Activated naive CD8-positive, alpha-beta T cell treated with anti-CD3 and anti-CD28 coated beads for 36 hours (primary cell): ENCODE measurements around the gene MICAL2. TPM values are rescaled to one million over a fixed set of nuclear protein-coding genes. Genes with fewer than 3 reads are reported as not detected.
A peak's percentile ranks its signal among the peaks of the same experiment; 100 is the strongest.

ENCODE experiments used
- DNase-seq: peaks from one replicate; pipeline ENCODE4 v3.0.0; 2021
- H3K27ac Mint-ChIP-seq: one replicate; pipeline ENCODE4 v1.8.0; 2022; ENCODE audit warnings: mild to moderate bottlenecking, moderate library complexity, mixed read lengths
- H3K27me3 Mint-ChIP-seq: one replicate; pipeline ENCODE4 v1.8.0; 2022; ENCODE audit warnings: mild to moderate bottlenecking, mixed read lengths
- H3K36me3 Mint-ChIP-seq: one replicate; pipeline ENCODE4 v1.8.0; 2021; ENCODE audit warnings: mild to moderate bottlenecking, mixed read lengths
- H3K4me1 Mint-ChIP-seq: one replicate; pipeline ENCODE4 v1.8.0; 2021; ENCODE audit warnings: mixed read lengths
- H3K4me3 Mint-ChIP-seq: one replicate; pipeline ENCODE4 v1.8.0; 2022; ENCODE audit warnings: mild to moderate bottlenecking, moderate library complexity, mixed read lengths
- H3K9me3 Mint-ChIP-seq: one replicate; pipeline ENCODE4 v1.8.0; 2022; ENCODE audit warnings: mixed read lengths
- total RNA-seq, 2 experiments: library from RNA; stranded (reverse); gene quantifications; one replicate each; pipeline ENCODE4 v1.2.3, GENCODE V29; 2021

Gene MICAL2
- total RNA-seq, 2 experiments from 2014 or later = 54.4 to 59.7 TPM

GRCh38 chr11:12074529-12075195, 35.7 kb upstream of the MICAL2 start:
- Mint-ChIP-seq H3K36me3 (no peaks in the 10 kb centered on the region), H3K4me1 (no peaks in the 10 kb centered on the region), H3K27ac (no peak overlapping the region), H3K4me3 (no peak overlapping the region), H3K27me3 (no peaks in the 10 kb centered on the region), H3K9me3 (no peaks in the 10 kb centered on the region)
- no peak for DNase-seq

- H3K4me1 Mint-ChIP-seq = peaks cover 3% of the 10 kb centered on the region
- no peaks in the 10 kb centered on the region for H3K36me3 Mint-ChIP-seq
- no peak overlapping the region for H3K4me3 Mint-ChIP-seq
- no peaks in the 10 kb centered on the region for H3K9me3 Mint-ChIP-seq
- no peak for DNase-seq
- H3K27ac Mint-ChIP-seq = no peak overlapping the region
- H3K27me3 Mint-ChIP-seq = no peaks in the 10 kb centered on the region
These were observed 35.1 kb upstream of the MICAL2 start for GRCh38 chr11:12075291-12075690.

- no peaks in the 10 kb centered on the region for H3K9me3 Mint-ChIP-seq
- no peak overlapping the region for H3K27ac Mint-ChIP-seq
- peaks cover 3% of the 10 kb centered on the region for H3K4me1 Mint-ChIP-seq
- no peaks in the 10 kb centered on the region for H3K27me3 Mint-ChIP-seq
- no peaks in the 10 kb centered on the region for H3K36me3 Mint-ChIP-seq
- no peak overlapping the region for H3K4me3 Mint-ChIP-seq
- DNase-seq = no peak
These were observed 34.3 kb upstream of the MICAL2 start for GRCh38 chr11:12075822-12076821.

GRCh38 chr11:12076840-12077534, 33.4 kb upstream of the MICAL2 start:
- no peaks in the 10 kb centered on the region for H3K9me3 Mint-ChIP-seq
- no peaks in the 10 kb centered on the region for H3K36me3 Mint-ChIP-seq
- H3K27me3 Mint-ChIP-seq = no peaks in the 10 kb centered on the region
- DNase-seq = no peak
- no peak overlapping the region for H3K27ac Mint-ChIP-seq
- H3K4me3 Mint-ChIP-seq = no peak overlapping the region
- H3K4me1 Mint-ChIP-seq = peaks cover 3% of the 10 kb centered on the region

- DNase-seq = no peak
- Mint-ChIP-seq H3K4me1 (peaks cover 3% of the 10 kb centered on the region), H3K27me3 (no peaks in the 10 kb centered on the region), H3K9me3 (no peaks in the 10 kb centered on the region), H3K36me3 (no peaks in the 10 kb centered on the region), H3K27ac (no peak overlapping the region), H3K4me3 (no peak overlapping the region)
These were observed 32.7 kb upstream of the MICAL2 start for GRCh38 chr11:12077535-12078280.

- H3K4me3 Mint-ChIP-seq = no peak overlapping the region
- H3K27ac Mint-ChIP-seq = no peak overlapping the region
- no peak for DNase-seq
- H3K27me3 Mint-ChIP-seq = no peaks in the 10 kb centered on the region
- no peaks in the 10 kb centered on the region for H3K36me3 Mint-ChIP-seq
- H3K9me3 Mint-ChIP-seq = no peaks in the 10 kb centered on the region
- peaks cover 7% of the 10 kb centered on the region for H3K4me1 Mint-ChIP-seq
These were observed 30.4 kb upstream of the MICAL2 start for GRCh38 chr11:12079726-12080556.

GRCh38 chr11:12083380-12083779, 27.0 kb upstream of the MICAL2 start:
- no peaks in the 10 kb centered on the region for H3K27me3 Mint-ChIP-seq
- peaks cover 29% of the 10 kb centered on the region for H3K4me1 Mint-ChIP-seq
- no peak overlapping the region for H3K27ac Mint-ChIP-seq
- H3K9me3 Mint-ChIP-seq = no peaks in the 10 kb centered on the region
- H3K36me3 Mint-ChIP-seq = no peaks in the 10 kb centered on the region
- H3K4me3 Mint-ChIP-seq = no peak overlapping the region
- no peak for DNase-seq

- H3K27ac Mint-ChIP-seq = no peak overlapping the region
- no peaks in the 10 kb centered on the region for H3K9me3 Mint-ChIP-seq
- H3K4me3 Mint-ChIP-seq = no peak overlapping the region
- H3K36me3 Mint-ChIP-seq = no peaks in the 10 kb centered on the region
- H3K27me3 Mint-ChIP-seq = no peaks in the 10 kb centered on the region
- peaks cover 33% of the 10 kb centered on the region for H3K4me1 Mint-ChIP-seq
- DNase-seq = no peak
These were observed 26.1 kb upstream of the MICAL2 start for GRCh38 chr11:12084256-12084655.

- H3K27me3 Mint-ChIP-seq = no peaks in the 10 kb centered on the region
- H3K4me1 Mint-ChIP-seq = peaks cover 41% of the 10 kb centered on the region
- no peak overlapping the region for H3K27ac Mint-ChIP-seq
- no peak overlapping the region for H3K4me3 Mint-ChIP-seq
- no peak for DNase-seq
- H3K9me3 Mint-ChIP-seq = no peaks in the 10 kb centered on the region
- no peaks in the 10 kb centered on the region for H3K36me3 Mint-ChIP-seq
These were observed 24.8 kb upstream of the MICAL2 start for GRCh38 chr11:12085371-12086251.

- H3K36me3 Mint-ChIP-seq = no peaks in the 10 kb centered on the region
- H3K4me3 Mint-ChIP-seq = no peak overlapping the region
- DNase-seq = no peak
- no peaks in the 10 kb centered on the region for H3K9me3 Mint-ChIP-seq
- no peak overlapping the region for H3K27ac Mint-ChIP-seq
- no peaks in the 10 kb centered on the region for H3K27me3 Mint-ChIP-seq
- H3K4me1 Mint-ChIP-seq = peaks cover 41% of the 10 kb centered on the region
These were observed 23.9 kb upstream of the MICAL2 start for GRCh38 chr11:12086271-12087074.

- Mint-ChIP-seq H3K4me1 (peaks cover 41% of the 10 kb centered on the region), H3K27ac (no peak overlapping the region)
These were observed 23.1 kb upstream of the MICAL2 start for GRCh38 chr11:12087075-12088004.

GRCh38 chr11:12088047-12088481, 22.3 kb upstream of the MICAL2 start:
- DNase-seq = no peak
- H3K27me3 Mint-ChIP-seq = no peaks in the 10 kb centered on the region
- H3K27ac Mint-ChIP-seq = no peak overlapping the region
- H3K4me3 Mint-ChIP-seq = no peak overlapping the region
- no peaks in the 10 kb centered on the region for H3K36me3 Mint-ChIP-seq
- H3K9me3 Mint-ChIP-seq = no peaks in the 10 kb centered on the region
- H3K4me1 Mint-ChIP-seq = peaks cover 41% of the 10 kb centered on the region

More at GRCh38 chr11:12087075-12088004, 23.1 kb upstream of the MICAL2 start:
- Mint-ChIP-seq H3K27me3 (no peaks in the 10 kb centered on the region), H3K9me3 (no peaks in the 10 kb centered on the region), H3K4me3 (no peak overlapping the region), H3K36me3 (no peaks in the 10 kb centered on the region)
- peak; percentile 22 for DNase-seq
